Vagina (tissue), 2 donors: Measurements from ENCODE around the gene DNAJC21. TPM values are rescaled to one million over a fixed set of nuclear protein-coding genes. Genes with fewer than 3 reads are reported as not detected.

ENCODE experiments used
- DNase-seq, 2 donors: peaks; one replicate each; pipeline ENCODE4 v3.0.0-alpha.2; 2017; ENCODE audit errors: extremely low spot score in 2 of 2
- H3K27ac ChIP-seq: fragments of 200-600 bp; sonication (generic); one replicate; pipeline ENCODE4 v1.5.1; 2019
- H3K27me3 ChIP-seq: fragments of 200-600 bp; sonication (generic); one replicate; pipeline ENCODE4 v1.5.1; 2019
- H3K36me3 ChIP-seq, 2 donors: fragments of 200-600 bp; sonication (generic); one replicate each; pipeline ENCODE4 v1.5.1; 2017 to 2019
- H3K4me1 ChIP-seq: fragments of 200-600 bp; sonication (generic); one replicate; pipeline ENCODE4 v1.5.1; 2019
- H3K4me3 ChIP-seq, 2 donors: fragments of 200-600 bp; sonication (generic); 1 replicate in 1 of 2; 2 replicates in 1 of 2; pipeline ENCODE4 v1.5.1; 2016 to 2019
- H3K9me3 ChIP-seq: fragments of 200-600 bp; sonication (generic); one replicate; pipeline ENCODE4 v1.5.1; 2019
- POLR2A ChIP-seq, 2 donors: fragments of 450-650 bp; IDR thresholded peaks; one replicate each; pipeline ENCODE4 v1.6.1; 2017; ENCODE audit warnings: antibody characterized with exemption in 2 of 2, mild to moderate bottlenecking in 2 of 2, moderate library complexity in 2 of 2
- POLR2AphosphoS5 ChIP-seq, 2 donors: sonication (generic); formaldehyde crosslinking; IDR thresholded peaks; one replicate each; pipeline ENCODE4 v1.9.0; 2017; ENCODE audit warnings: antibody characterized with exemption in 2 of 2, mild to moderate bottlenecking in 2 of 2, low read depth in 1 of 2; ENCODE audit not compliant: insufficient read depth in 1 of 2
- intact Hi-C: fragments of 100-400 bp; cut with DNase I; formaldehyde crosslinking; loops from one replicate; pipeline ENCODE4 v1.15.1; 2023
- total RNA-seq: library from RNA; depleted of rRNA; stranded (reverse); fragments of >200 nt; gene quantifications from one replicate; pipeline ENCODE4 v1.2.3, GENCODE V29; 2016
- TF ChIP-seq, protein P1 (sequence below), 3 experiments: fragments of 450-650 bp in 2 of 3; fragments of 200-600 bp in 1 of 3; sonication (generic) in 1 of 3; IDR thresholded peaks; one replicate each; pipeline ENCODE4 v1.5.1; 2017 to 2019; ENCODE audit warnings: antibody characterized with exemption in 3 of 3, mild to moderate bottlenecking in 2 of 3, moderate library complexity in 2 of 3

DNAJC21 gene
- total RNA-seq, 1 donor from 2014 or later: 38.5 TPM

- Histone ChIP-seq H3K4me3 (no peak overlapping the region), H3K9me3 (no peaks in the 10 kb centered on the region), H3K36me3 (peaks cover 0 to 5% of the 10 kb centered on the region in 2 donors), H3K27me3 (no peaks in the 10 kb centered on the region), H3K27ac (no peak overlapping the region), H3K4me1 (no peaks in the 10 kb centered on the region)
- DNase-seq: no peak
- intact Hi-C loops: no loop called here
- TF ChIP-seq, protein P1, sequence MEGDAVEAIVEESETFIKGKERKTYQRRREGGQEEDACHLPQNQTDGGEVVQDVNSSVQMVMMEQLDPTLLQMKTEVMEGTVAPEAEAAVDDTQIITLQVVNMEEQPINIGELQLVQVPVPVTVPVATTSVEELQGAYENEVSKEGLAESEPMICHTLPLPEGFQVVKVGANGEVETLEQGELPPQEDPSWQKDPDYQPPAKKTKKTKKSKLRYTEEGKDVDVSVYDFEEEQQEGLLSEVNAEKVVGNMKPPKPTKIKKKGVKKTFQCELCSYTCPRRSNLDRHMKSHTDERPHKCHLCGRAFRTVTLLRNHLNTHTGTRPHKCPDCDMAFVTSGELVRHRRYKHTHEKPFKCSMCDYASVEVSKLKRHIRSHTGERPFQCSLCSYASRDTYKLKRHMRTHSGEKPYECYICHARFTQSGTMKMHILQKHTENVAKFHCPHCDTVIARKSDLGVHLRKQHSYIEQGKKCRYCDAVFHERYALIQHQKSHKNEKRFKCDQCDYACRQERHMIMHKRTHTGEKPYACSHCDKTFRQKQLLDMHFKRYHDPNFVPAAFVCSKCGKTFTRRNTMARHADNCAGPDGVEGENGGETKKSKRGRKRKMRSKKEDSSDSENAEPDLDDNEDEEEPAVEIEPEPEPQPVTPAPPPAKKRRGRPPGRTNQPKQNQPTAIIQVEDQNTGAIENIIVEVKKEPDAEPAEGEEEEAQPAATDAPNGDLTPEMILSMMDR (IDR thresholded peaks at IDR 0.05): peak; percentile 55 to 86 (median 79)
- no peak for TF ChIP-seq POLR2AphosphoS5 (IDR thresholded peaks at IDR 0.05; ENCODE audit: insufficient read depth in 1 of 2, low read depth in 1 of 2)
Observed at GRCh38 chr5:34898258-34898895, 31.0 kb upstream of the DNAJC21 start.

DNA sequence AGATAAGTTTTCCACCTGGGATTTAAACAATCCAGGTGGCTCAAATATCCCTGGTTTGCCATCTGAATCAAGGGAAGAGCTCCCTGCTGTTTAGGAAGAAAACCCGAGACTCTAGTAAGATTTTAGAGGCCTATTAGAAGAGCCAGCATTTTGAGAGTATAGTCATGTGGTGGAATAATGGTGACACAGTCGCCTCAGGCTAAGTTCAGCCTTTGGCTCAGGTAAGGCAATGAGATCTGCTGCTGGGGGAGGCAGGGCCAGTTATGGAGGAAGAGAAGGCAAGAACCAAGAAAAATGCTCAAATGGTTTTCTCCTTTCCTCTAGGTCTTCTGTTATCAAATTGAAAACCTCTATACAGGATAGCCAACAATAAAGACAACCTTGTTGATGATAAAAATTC lies 30.3 kb upstream of the DNAJC21 start:
- peaks cover 0 to 5% of the 10 kb centered on the region in 2 donors for H3K36me3 ChIP-seq
- H3K27ac ChIP-seq: no peak overlapping the region
- TF ChIP-seq POLR2A (IDR thresholded peaks at IDR 0.05): no peak
- TF ChIP-seq, protein P1 (IDR thresholded peaks at IDR 0.05): no peak
- TF ChIP-seq POLR2AphosphoS5 (IDR thresholded peaks at IDR 0.05; ENCODE audit: insufficient read depth in 1 of 2, low read depth in 1 of 2): no peak
- no peaks in the 10 kb centered on the region for H3K4me1 ChIP-seq
- no peak for DNase-seq
- intact Hi-C loops: no loop called here
- no peak overlapping the region for H3K4me3 ChIP-seq
- H3K27me3 ChIP-seq: no peaks in the 10 kb centered on the region
- H3K9me3 ChIP-seq: no peaks in the 10 kb centered on the region

GRCh38 chr5:34900652-34901051 lies 28.7 kb upstream of the DNAJC21 start:
- no peak for DNase-seq
- H3K27ac ChIP-seq: no peak overlapping the region
- no peaks in the 10 kb centered on the region for H3K9me3 ChIP-seq
- peaks cover 0 to 11% of the 10 kb centered on the region in 2 donors for H3K36me3 ChIP-seq
- intact Hi-C loops: loop anchor here (5.0 kb wide), 1 partner anchor 423 kb away; no protein-coding TSS in a partner anchor
- H3K27me3 ChIP-seq: no peaks in the 10 kb centered on the region
- TF ChIP-seq POLR2AphosphoS5 (IDR thresholded peaks at IDR 0.05; ENCODE audit: insufficient read depth in 1 of 2, low read depth in 1 of 2): no peak
- TF ChIP-seq, protein P1 (IDR thresholded peaks at IDR 0.05): no peak
- no peak for TF ChIP-seq POLR2A (IDR thresholded peaks at IDR 0.05)
- no peaks in the 10 kb centered on the region for H3K4me1 ChIP-seq
- no peak overlapping the region for H3K4me3 ChIP-seq

DNA sequence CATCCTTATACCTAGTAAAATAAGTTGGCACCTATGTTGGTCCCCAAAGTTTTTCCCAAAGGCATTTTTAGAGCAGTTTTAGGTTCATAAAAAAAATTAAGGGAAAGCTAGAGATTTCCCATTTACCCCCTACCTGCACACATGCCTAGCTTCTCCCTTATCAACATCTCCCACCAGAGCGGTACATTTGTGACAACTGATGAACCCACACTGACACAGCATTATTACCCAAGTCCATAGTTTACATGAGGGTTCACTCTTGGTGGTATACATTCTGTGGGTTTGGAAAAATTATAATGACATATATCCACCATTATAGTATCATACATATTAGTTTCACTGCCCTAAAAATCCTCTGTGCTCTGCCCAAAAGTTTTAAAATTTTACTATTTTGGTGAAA lies 26.1 kb upstream of the DNAJC21 start:
- TF ChIP-seq POLR2AphosphoS5 (IDR thresholded peaks at IDR 0.05; ENCODE audit: insufficient read depth in 1 of 2, low read depth in 1 of 2): no peak
- TF ChIP-seq POLR2A (IDR thresholded peaks at IDR 0.05): no peak
- TF ChIP-seq, protein P1 (IDR thresholded peaks at IDR 0.05): no peak
- Histone ChIP-seq H3K9me3 (no peaks in the 10 kb centered on the region), H3K27me3 (no peaks in the 10 kb centered on the region), H3K27ac (no peak overlapping the region), H3K36me3 (peaks cover 0 to 11% of the 10 kb centered on the region in 2 donors), H3K4me3 (no peak overlapping the region), H3K4me1 (no peaks in the 10 kb centered on the region)
- intact Hi-C loops: loop anchor here (5.0 kb wide), 1 partner anchor 426 kb away; no protein-coding TSS in a partner anchor
- DNase-seq: no peak

DNA sequence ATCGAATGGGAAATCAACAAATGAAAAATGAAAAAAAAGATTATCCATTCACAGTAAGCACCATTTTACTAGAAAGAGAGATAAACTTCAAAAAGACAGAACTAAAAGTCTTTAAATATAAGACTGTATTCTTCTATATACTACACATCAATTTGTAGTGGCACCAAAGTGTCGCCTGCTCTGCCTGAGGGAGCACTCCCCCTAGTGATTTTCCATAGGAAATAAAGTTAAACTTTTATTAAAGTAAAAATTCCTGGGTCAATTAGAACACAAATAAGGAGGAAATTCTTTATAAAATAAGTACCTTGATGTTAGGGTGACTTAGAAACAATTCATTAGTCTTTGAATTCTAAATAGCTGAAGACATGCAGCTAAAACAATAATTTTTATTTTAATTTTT lies 23.8 kb upstream of the DNAJC21 start:
- H3K27ac ChIP-seq: no peak overlapping the region
- no peaks in the 10 kb centered on the region for H3K27me3 ChIP-seq
- DNase-seq: no peak
- intact Hi-C loops: no loop called here
- TF ChIP-seq POLR2AphosphoS5 (IDR thresholded peaks at IDR 0.05; ENCODE audit: insufficient read depth in 1 of 2, low read depth in 1 of 2) (no peak), POLR2A (IDR thresholded peaks at IDR 0.05) (no peak)
- TF ChIP-seq, protein P1 (IDR thresholded peaks at IDR 0.05): no peak
- no peaks in the 10 kb centered on the region for H3K4me1 ChIP-seq
- H3K9me3 ChIP-seq: no peaks in the 10 kb centered on the region
- H3K4me3 ChIP-seq: no peak overlapping the region
- peaks cover 0 to 32% of the 10 kb centered on the region in 2 donors for H3K36me3 ChIP-seq
